ENCODE results near the gene SLC22A16.

- TF ChIP-seq POLR2A (IDR thresholded peaks at IDR 0.05) = no peak
- TF ChIP-seq CTCF (IDR thresholded peaks at IDR 0.05) = no peak
- TF ChIP-seq EP300 (IDR thresholded peaks at IDR 0.05) = no peak
- no peak for TF ChIP-seq POLR2AphosphoS5 (IDR thresholded peaks at IDR 0.05)
Measured at GRCh38 chr6:110467566-110468140, 8.8 kb downstream of the SLC22A16 start.
